ENCODE measurements around the gene LDLRAD4.

Gene LDLRAD4

DNA sequence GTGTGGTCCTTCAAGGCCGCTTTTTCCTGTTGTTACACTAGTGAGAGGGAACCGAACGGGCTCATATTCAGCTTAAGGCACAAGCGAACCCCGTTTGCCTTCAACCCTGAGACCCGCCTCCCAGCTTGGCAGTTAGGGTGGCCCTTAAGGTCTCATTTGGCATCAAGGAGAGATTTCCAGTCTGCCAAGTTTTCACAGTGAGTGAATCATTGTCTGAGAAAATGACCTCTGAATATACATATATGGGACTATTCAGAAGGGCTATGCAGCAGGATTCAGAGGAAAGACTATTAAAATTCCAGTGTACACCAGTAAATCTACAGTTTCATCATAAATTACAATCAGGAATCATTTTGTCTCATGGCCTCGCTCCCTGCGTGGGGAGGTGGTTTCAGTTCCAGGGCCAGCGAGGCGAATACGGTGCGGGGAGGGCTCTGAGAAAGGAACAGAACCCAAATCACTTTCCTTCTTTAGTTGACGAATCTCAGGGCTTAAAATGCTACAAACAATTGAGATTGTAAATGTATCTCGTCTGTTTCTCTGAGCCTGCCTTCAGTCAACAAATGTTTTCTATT is 276.4 kb downstream of the LDLRAD4 start:
- Histone ChIP-seq H3K9ac (ENCODE audit: low read depth, low read length) (no peak overlapping the region), H4K20me1 (ENCODE audit: insufficient read depth, low read length) (peaks cover 49% of the 10 kb centered on the region), H3K9me3 (ENCODE audit: insufficient read depth, low read length, severe bottlenecking) (no peaks in the 10 kb centered on the region), H3K4me1 (ENCODE audit: insufficient read depth, low read length) (peaks cover 18% of the 10 kb centered on the region), H3K4me3 (ENCODE audit: low read depth in 1 of 2, low read length in 2 of 2) (no peak overlapping the region), H2AFZ (ENCODE audit: low read depth, low read length) (no peak overlapping the region), H3K27ac (ENCODE audit: low read length) (no peak overlapping the region; the same call in 1 of the 2 replicates), H3K79me2 (ENCODE audit: insufficient read depth, low read length) (peaks cover 90% of the 10 kb centered on the region), H3K27me3 (ENCODE audit: insufficient read depth, low read length, poor library complexity) (no peaks in the 10 kb centered on the region), H3K4me2 (ENCODE audit: insufficient read depth, low read length) (no peak overlapping the region), H3K36me3 (ENCODE audit: insufficient read depth, low read length) (peaks cover 97% of the 10 kb centered on the region)
- ATAC-seq (ENCODE audit: insufficient read depth, low read depth): no peak
- no peak for TF ChIP-seq EZH2 (IDR thresholded peaks at IDR 0.05; ENCODE audit: borderline replicate concordance, low read depth, low read length, severe bottlenecking)
- TF ChIP-seq, protein P1, sequence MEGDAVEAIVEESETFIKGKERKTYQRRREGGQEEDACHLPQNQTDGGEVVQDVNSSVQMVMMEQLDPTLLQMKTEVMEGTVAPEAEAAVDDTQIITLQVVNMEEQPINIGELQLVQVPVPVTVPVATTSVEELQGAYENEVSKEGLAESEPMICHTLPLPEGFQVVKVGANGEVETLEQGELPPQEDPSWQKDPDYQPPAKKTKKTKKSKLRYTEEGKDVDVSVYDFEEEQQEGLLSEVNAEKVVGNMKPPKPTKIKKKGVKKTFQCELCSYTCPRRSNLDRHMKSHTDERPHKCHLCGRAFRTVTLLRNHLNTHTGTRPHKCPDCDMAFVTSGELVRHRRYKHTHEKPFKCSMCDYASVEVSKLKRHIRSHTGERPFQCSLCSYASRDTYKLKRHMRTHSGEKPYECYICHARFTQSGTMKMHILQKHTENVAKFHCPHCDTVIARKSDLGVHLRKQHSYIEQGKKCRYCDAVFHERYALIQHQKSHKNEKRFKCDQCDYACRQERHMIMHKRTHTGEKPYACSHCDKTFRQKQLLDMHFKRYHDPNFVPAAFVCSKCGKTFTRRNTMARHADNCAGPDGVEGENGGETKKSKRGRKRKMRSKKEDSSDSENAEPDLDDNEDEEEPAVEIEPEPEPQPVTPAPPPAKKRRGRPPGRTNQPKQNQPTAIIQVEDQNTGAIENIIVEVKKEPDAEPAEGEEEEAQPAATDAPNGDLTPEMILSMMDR (IDR thresholded peaks at IDR 0.05; ENCODE audit: borderline replicate concordance, extremely low read depth, low read length, poor library complexity, severe bottlenecking): no peak
- DNase-seq: no peak

DNA sequence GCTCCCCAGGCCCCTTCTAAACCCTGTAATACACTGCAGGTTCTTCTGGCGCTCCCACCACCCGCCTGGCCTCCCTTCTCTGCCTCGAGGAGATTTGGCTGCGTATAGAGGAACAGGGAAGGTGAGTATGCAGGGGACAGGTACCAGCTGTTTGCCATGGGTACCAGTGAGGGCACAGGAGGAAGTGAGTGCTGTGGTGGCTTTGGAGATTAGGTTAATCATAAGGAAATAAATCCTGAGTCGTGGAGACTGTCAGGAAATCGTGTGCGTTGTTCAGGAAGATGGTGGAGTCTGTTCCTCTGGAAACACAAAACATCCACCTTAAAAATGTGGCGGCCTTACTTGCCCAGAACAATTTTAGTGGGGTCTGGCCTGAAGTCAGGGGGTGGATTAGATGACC is 277.4 kb downstream of the LDLRAD4 start:
- Histone ChIP-seq H3K36me3 (ENCODE audit: insufficient read depth, low read length) (peaks cover 94% of the 10 kb centered on the region), H3K9ac (ENCODE audit: low read depth, low read length) (no peak overlapping the region), H3K27me3 (ENCODE audit: insufficient read depth, low read length, poor library complexity) (no peaks in the 10 kb centered on the region), H3K27ac (ENCODE audit: low read length) (no peak overlapping the region), H3K9me3 (ENCODE audit: insufficient read depth, low read length, severe bottlenecking) (no peaks in the 10 kb centered on the region), H2AFZ (ENCODE audit: low read depth, low read length) (no peak overlapping the region), H3K4me3 (ENCODE audit: low read depth in 1 of 2, low read length in 2 of 2) (no peak overlapping the region), H3K4me2 (ENCODE audit: insufficient read depth, low read length) (no peak overlapping the region), H3K4me1 (ENCODE audit: insufficient read depth, low read length) (peaks cover 28% of the 10 kb centered on the region), H3K79me2 (ENCODE audit: insufficient read depth, low read length) (peaks cover 81% of the 10 kb centered on the region), H4K20me1 (ENCODE audit: insufficient read depth, low read length) (peaks cover 49% of the 10 kb centered on the region)
- no peak for TF ChIP-seq EZH2 (IDR thresholded peaks at IDR 0.05; ENCODE audit: borderline replicate concordance, low read depth, low read length, severe bottlenecking)
- TF ChIP-seq, protein P1 (IDR thresholded peaks at IDR 0.05; ENCODE audit: borderline replicate concordance, extremely low read depth, low read length, poor library complexity, severe bottlenecking): no peak
- ATAC-seq (ENCODE audit: insufficient read depth, low read depth): no peak
- DNase-seq: no peak

DNA sequence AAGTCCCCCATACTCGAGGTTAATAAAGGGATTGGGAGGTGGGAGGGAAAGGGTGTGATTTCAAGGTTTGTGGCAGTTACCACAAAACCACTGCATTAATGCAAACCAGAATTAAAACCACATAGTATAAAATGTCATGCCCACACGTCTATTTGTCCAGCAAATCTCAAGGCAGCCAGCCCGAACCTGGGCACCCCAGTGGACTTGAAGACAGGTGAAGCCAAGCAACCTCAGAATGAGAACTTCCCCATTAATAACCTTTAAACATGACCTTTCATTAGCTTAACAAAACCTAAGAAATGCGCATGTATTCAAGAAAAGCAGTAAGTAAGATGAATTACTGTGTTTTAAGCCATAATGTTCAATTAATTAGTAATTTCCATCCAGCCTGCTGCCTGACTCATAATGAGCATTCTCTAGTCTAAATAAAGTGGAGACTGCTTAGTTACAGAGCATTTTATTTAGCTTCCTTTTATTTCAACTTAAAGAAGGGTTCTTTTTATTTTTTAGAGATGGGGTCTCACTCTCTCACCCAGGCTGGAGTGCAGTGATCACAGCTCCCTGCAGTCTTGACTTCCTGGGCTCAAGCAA is 278.2 kb downstream of the LDLRAD4 start:
- Histone ChIP-seq H3K9ac (ENCODE audit: low read depth, low read length) (no peak overlapping the region), H3K79me2 (ENCODE audit: insufficient read depth, low read length) (peaks cover 81% of the 10 kb centered on the region), H3K27ac (ENCODE audit: low read length) (no peak overlapping the region), H3K27me3 (ENCODE audit: insufficient read depth, low read length, poor library complexity) (no peaks in the 10 kb centered on the region), H3K4me3 (ENCODE audit: low read depth in 1 of 2, low read length in 2 of 2) (no peak overlapping the region), H2AFZ (ENCODE audit: low read depth, low read length) (no peak overlapping the region), H4K20me1 (ENCODE audit: insufficient read depth, low read length) (peaks cover 42% of the 10 kb centered on the region), H3K4me2 (ENCODE audit: insufficient read depth, low read length) (no peak overlapping the region), H3K4me1 (ENCODE audit: insufficient read depth, low read length) (peaks cover 32% of the 10 kb centered on the region), H3K36me3 (ENCODE audit: insufficient read depth, low read length) (peaks cover 94% of the 10 kb centered on the region), H3K9me3 (ENCODE audit: insufficient read depth, low read length, severe bottlenecking) (no peaks in the 10 kb centered on the region)
- no peak for TF ChIP-seq EZH2 (IDR thresholded peaks at IDR 0.05; ENCODE audit: borderline replicate concordance, low read depth, low read length, severe bottlenecking)
- TF ChIP-seq, protein P1 (IDR thresholded peaks at IDR 0.05; ENCODE audit: borderline replicate concordance, extremely low read depth, low read length, poor library complexity, severe bottlenecking): no peak
- no peak for ATAC-seq (ENCODE audit: insufficient read depth, low read depth)
- DNase-seq: no peak

All from DND-41 (cell line).